22Rv1 (cell line): ENCODE data around the gene BLOC1S6.
A peak's percentile ranks its signal among the peaks of the same experiment; 100 is the strongest.

Source experiments
- H3K27ac ChIP-seq: fragments of 450-650 bp; 2 replicates; pipeline ENCODE4 v1.5.1; 2017
- ZFX ChIP-seq: fragments of 450-650 bp; IDR thresholded peaks from 2 replicates; pipeline ENCODE4 v1.6.1; 2017; ENCODE audit warnings: antibody characterized with exemption, borderline replicate concordance
- TF ChIP-seq, protein P1 (sequence below): fragments of 450-650 bp; IDR thresholded peaks from 2 replicates; pipeline ENCODE4 v1.5.1; 2017; ENCODE audit warnings: mild to moderate bottlenecking

BLOC1S6 gene

DNA sequence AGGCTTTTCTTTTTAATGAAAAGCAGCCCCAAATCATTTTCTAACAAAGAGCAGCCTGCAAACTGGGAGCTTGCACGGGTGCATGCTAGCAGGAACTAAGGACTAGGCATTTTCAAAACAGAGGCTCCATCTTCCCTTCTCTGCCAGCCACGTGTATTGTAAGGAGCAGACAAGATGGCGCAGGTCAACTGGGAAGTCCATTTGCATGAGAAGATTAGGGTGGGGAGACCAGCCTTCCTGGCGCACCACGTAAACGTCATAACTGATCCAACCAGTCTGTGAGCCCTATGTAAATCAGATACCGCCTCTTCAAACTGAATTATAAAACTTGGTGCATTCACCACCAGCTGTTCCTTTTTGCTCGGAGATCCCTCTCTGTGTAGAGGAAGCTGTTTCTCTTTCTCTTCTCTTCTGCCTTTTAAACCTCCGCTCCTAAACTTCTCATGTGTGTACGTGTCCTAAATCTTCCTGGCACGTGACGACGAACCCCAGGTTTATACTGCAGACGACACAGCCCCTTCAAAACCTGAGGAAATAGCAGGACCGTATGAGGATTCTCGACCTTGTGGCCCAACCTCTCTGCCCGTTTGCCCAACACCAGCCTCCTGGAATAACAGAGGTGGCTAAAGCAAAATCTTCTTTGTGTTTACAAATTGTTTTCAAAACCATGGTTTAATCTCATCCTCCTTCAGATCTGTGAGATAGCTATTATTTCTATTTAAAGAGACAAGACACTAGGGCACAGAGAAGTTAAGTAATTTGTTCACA is 38.2 kb upstream of the BLOC1S6 start:
- H3K27ac ChIP-seq = peak overlapping the region; percentile 80
- TF ChIP-seq, protein P1, sequence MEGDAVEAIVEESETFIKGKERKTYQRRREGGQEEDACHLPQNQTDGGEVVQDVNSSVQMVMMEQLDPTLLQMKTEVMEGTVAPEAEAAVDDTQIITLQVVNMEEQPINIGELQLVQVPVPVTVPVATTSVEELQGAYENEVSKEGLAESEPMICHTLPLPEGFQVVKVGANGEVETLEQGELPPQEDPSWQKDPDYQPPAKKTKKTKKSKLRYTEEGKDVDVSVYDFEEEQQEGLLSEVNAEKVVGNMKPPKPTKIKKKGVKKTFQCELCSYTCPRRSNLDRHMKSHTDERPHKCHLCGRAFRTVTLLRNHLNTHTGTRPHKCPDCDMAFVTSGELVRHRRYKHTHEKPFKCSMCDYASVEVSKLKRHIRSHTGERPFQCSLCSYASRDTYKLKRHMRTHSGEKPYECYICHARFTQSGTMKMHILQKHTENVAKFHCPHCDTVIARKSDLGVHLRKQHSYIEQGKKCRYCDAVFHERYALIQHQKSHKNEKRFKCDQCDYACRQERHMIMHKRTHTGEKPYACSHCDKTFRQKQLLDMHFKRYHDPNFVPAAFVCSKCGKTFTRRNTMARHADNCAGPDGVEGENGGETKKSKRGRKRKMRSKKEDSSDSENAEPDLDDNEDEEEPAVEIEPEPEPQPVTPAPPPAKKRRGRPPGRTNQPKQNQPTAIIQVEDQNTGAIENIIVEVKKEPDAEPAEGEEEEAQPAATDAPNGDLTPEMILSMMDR = no peak
- no peak for TF ChIP-seq ZFX

DNA sequence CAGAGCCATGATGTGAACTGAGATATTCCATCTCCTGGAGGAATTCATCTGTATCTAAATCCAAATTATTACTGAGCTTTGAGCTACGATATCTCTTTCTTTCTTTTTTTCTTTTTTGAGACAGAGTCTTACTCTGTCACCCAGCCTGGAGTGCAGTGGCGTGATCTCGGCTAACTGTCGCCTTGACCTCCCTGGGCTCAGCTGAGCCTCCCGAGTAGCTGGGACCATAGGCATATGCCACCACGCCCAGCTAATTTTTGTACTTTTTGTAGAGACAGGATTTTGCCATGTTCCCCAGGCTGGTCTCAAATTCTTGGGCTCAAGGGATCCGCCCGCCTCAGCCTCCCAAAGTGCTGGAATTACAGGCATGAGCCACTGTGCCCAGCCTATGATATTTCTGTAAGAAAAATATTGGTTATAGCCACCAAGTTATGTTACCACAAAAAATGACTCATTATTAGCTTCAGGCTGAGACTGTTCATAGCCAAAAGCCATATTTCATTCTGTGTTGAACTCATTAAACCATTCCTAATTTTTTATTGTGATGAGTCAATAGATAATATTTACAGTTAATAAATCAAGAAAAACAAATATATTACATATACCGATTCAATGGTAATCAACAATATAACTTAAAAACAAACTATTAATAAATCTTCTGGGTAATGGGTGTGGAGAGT is 37.5 kb upstream of the BLOC1S6 start:
- TF ChIP-seq, protein P1 = no peak
- TF ChIP-seq ZFX = no peak
- peak overlapping the region; percentile 80 for H3K27ac ChIP-seq

DNA sequence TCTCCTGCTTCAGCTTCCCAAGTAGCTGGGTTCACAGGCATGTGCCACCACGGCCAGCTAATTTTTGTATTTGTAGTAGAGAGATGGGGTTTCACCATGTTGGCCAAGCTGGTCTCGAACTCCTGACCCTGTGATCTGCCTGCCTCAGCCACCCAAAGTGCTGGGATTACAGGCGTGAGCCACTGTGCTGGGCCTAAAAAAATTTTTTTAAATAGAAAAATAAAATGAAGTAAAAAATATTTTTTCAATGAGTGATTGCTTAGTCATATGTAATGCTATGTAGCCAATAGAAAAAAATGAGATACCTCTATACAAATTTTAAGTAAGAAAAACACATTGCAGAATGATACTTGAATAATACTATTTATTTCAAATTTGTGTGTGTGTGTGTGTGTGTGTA is 36.7 kb upstream of the BLOC1S6 start:
- TF ChIP-seq, protein P1 = no peak
- TF ChIP-seq ZFX = no peak

DNA sequence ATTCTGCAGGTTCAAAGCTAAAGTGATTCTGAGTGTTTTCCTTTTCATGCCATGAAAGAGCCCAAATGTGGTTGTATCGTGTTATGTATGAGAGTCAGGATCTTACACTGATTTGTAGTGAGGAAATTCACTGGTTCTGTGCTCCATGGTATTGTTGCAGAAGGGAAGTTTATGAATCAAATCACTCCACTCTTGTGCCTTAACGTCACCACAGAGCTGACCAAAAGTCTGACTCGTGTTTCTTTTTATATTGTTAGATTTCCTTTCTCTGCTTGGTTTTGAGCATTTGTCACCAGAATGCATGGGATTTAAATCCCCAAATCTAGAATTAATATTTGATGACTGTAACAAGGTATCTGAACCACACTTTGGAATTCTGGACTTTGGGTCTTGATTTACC is 35.5 kb upstream of the BLOC1S6 start:
- TF ChIP-seq, protein P1 = no peak
- TF ChIP-seq ZFX = no peak

More for the DNA sequence above, 36.7 kb upstream of the BLOC1S6 start:
- no peak overlapping the region for H3K27ac ChIP-seq

DNA sequence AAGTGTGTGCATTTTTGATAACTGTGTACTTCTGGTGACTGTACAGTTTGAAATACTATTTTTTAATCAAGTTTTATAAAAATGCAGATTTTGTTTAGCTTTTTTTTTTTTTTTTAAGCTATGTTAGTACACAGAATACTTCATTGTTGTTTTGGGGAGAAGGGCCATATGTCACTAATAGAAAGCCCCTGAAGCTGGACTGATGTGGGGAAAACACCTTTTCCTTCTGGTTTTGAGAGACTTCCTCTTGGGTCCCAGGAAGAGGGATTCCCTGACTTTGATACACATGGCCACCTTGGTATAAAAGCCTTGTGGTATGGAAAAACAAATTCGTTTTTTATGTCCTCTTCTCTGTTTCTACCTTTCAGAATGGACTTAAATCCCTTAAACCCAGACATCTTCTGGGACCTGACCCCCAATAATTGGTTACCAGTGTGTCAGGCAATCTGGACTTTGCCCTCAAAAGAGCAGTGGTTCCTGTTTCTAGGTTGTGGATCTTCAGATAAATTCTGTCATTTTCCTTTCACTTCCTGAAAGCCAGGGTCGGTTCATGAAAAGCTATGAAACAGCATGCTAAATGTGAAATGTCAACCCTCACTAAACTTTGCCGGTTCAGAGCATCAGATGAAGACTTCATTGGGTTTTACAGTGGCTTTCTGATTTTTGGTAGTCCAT is 31.1 kb upstream of the BLOC1S6 start:
- TF ChIP-seq ZFX = no peak
- TF ChIP-seq, protein P1 = no peak
- H3K27ac ChIP-seq = no peak overlapping the region

More for the DNA sequence above, 35.5 kb upstream of the BLOC1S6 start:
- H3K27ac ChIP-seq = no peak overlapping the region

DNA sequence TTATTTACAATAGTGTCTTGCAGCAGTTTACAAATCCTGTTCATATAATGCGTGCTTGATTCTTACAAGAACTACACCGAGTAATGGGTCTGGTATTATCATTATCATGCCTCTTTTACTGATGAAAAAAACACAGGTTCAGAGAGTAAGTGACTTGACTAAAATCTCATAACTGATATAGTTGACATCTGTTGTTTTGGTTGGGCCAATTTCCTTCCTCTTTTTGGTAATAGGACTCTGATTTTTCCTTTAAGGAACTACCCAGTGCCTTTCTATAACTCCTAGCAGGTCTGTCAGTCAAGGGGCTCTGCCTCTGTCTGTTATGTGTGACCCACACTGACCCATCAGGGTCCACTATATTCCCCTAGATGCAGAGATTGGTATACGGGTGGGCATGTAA is 14.6 kb upstream of the BLOC1S6 start:
- TF ChIP-seq, protein P1 = no peak
- TF ChIP-seq ZFX = no peak
- no peak overlapping the region for H3K27ac ChIP-seq
